ENCODE data around the gene CRYBB1.

CRYBB1 gene

GRCh38 chr22:26610072-26610958 is 7.5 kb downstream of the CRYBB1 start:
- no peaks in the 10 kb centered on the region for H3K9me3 ChIP-seq (ENCODE audit: control insufficient read depth, low read length)
- H2BK5ac ChIP-seq (ENCODE audit: low read depth, low read length, poor library complexity, severe bottlenecking) = no peak overlapping the region
- peak overlapping the region; percentile 38 for H3K9ac ChIP-seq (ENCODE audit: low read length)
- no peak overlapping the region for H3K4ac ChIP-seq (ENCODE audit: low read depth in 1 of 2, low read length in 2 of 2)
- H3K36me3 ChIP-seq (ENCODE audit: control insufficient read depth in 1 of 2, insufficient read depth in 2 of 2, low read depth in 1 of 2, low read length in 2 of 2) = no peaks in the 10 kb centered on the region
- no peak overlapping the region for H3K4me2 ChIP-seq (ENCODE audit: low read length, poor library complexity, severe bottlenecking)
- no peak overlapping the region for H2AFZ ChIP-seq (ENCODE audit: low read depth, low read length)
- H4K8ac ChIP-seq (ENCODE audit: low read length) = no peak overlapping the region
- no peaks in the 10 kb centered on the region for H3K79me1 ChIP-seq (replicated peaks; ENCODE audit: low read length, poor library complexity, severe bottlenecking)
- H3K14ac ChIP-seq (ENCODE audit: low read length in 2 of 2) = no peak overlapping the region
- H3K27ac ChIP-seq (ENCODE audit: low read length, poor library complexity, severe bottlenecking) = peak overlapping the region; percentile 30
- H2BK15ac ChIP-seq (ENCODE audit: low read depth, poor library complexity, severe bottlenecking) = no peak overlapping the region
- H2BK120ac ChIP-seq (ENCODE audit: low read depth, low read length) = no peak overlapping the region
- no peak overlapping the region for H3K23ac ChIP-seq (ENCODE audit: low read length in 2 of 2)
- no peak overlapping the region for H3K4me3 ChIP-seq (ENCODE audit: insufficient read depth in 1 of 2, low read depth in 1 of 2, low read length in 2 of 2)
- peaks cover 0 to 32% of the 10 kb centered on the region in 2 experiments for H3K27me3 ChIP-seq (ENCODE audit: control insufficient read depth in 1 of 2, insufficient read depth in 1 of 2, low read length in 2 of 2)
- WGBS = 74% methylated on average over 11 of the region's 12 CpGs
- peak overlapping the region; percentile 16 for H2AK5ac ChIP-seq (ENCODE audit: low read length, severe bottlenecking)
- H2BK12ac ChIP-seq (ENCODE audit: low read length in 2 of 2) = no peak overlapping the region
- H4K91ac ChIP-seq (ENCODE audit: low read length) = no peak overlapping the region
- H3K18ac ChIP-seq (ENCODE audit: low read depth in 1 of 2, low read length in 2 of 2) = no peak overlapping the region
- DNase-seq = peak; percentile 46
- peaks cover 9% of the 10 kb centered on the region for H3K4me1 ChIP-seq (ENCODE audit: control insufficient read depth, insufficient read depth, low read depth, low read length)

- H3K27me3 ChIP-seq (ENCODE audit: control insufficient read depth in 1 of 2, insufficient read depth in 1 of 2, low read length in 2 of 2) = peaks cover 0 to 22% of the 10 kb centered on the region in 2 experiments
- DNase-seq = no peak
- H3K9me3 ChIP-seq (ENCODE audit: control insufficient read depth, low read length) = no peaks in the 10 kb centered on the region
- H2BK12ac ChIP-seq (ENCODE audit: low read length in 2 of 2) = no peak overlapping the region
- H2BK5ac ChIP-seq (ENCODE audit: low read depth, low read length, poor library complexity, severe bottlenecking) = no peak overlapping the region
- H4K8ac ChIP-seq (ENCODE audit: low read length) = no peak overlapping the region
- WGBS = 70% methylated on average over 2 of the region's 2 CpGs
- H2AK5ac ChIP-seq (ENCODE audit: low read length, severe bottlenecking) = no peak overlapping the region
- H3K23ac ChIP-seq (ENCODE audit: low read length in 2 of 2) = no peak overlapping the region
- H3K4me3 ChIP-seq (ENCODE audit: insufficient read depth in 1 of 2, low read depth in 1 of 2, low read length in 2 of 2) = no peak overlapping the region
- H3K4me1 ChIP-seq (ENCODE audit: control insufficient read depth, insufficient read depth, low read depth, low read length) = peaks cover 9% of the 10 kb centered on the region
- H3K36me3 ChIP-seq (ENCODE audit: control insufficient read depth in 1 of 2, insufficient read depth in 2 of 2, low read depth in 1 of 2, low read length in 2 of 2) = no peaks in the 10 kb centered on the region
- no peaks in the 10 kb centered on the region for H3K79me1 ChIP-seq (replicated peaks; ENCODE audit: low read length, poor library complexity, severe bottlenecking)
- no peak overlapping the region for H3K4ac ChIP-seq (ENCODE audit: low read depth in 1 of 2, low read length in 2 of 2)
- H3K18ac ChIP-seq (ENCODE audit: low read depth in 1 of 2, low read length in 2 of 2) = no peak overlapping the region
- no peak overlapping the region for H2AFZ ChIP-seq (ENCODE audit: low read depth, low read length)
- no peak overlapping the region for H3K14ac ChIP-seq (ENCODE audit: low read length in 2 of 2)
- no peak overlapping the region for H2BK120ac ChIP-seq (ENCODE audit: low read depth, low read length)
- H2BK15ac ChIP-seq (ENCODE audit: low read depth, poor library complexity, severe bottlenecking) = no peak overlapping the region
- no peak overlapping the region for H3K4me2 ChIP-seq (ENCODE audit: low read length, poor library complexity, severe bottlenecking)
- H3K9ac ChIP-seq (ENCODE audit: low read length) = no peak overlapping the region
- no peak overlapping the region for H3K27ac ChIP-seq (ENCODE audit: low read length, poor library complexity, severe bottlenecking)
- no peak overlapping the region for H4K91ac ChIP-seq (ENCODE audit: low read length)
These were observed 8.5 kb downstream of the CRYBB1 start for GRCh38 chr22:26609287-26609686.

DNA sequence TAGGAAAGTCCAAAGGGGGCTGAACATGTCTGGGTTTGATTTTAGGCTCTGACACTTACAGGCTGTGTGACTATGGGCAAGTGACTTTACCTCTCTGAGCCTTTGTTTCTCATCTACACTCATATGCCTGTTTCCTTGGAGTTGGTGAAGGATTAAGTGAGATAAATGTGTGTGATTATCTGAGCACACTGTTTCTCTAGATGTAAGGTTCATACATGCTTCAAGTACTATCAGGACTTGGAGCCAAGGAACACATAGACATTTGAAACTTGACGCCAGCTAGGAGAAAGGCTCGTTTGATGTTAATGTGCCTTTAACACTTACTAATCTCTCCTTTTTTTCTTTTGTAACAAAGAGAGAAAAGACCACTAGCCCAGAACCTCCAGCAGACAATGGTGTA is 9.7 kb downstream of the CRYBB1 start:
- Histone ChIP-seq H2BK12ac (ENCODE audit: low read length in 2 of 2) (no peak overlapping the region), H3K27ac (ENCODE audit: low read length, poor library complexity, severe bottlenecking) (no peak overlapping the region), H3K27me3 (ENCODE audit: control insufficient read depth in 1 of 2, insufficient read depth in 1 of 2, low read length in 2 of 2) (peaks cover 0 to 14% of the 10 kb centered on the region in 2 experiments), H4K91ac (ENCODE audit: low read length) (no peak overlapping the region), H3K9me3 (ENCODE audit: control insufficient read depth, low read length) (no peaks in the 10 kb centered on the region), H3K36me3 (ENCODE audit: control insufficient read depth in 1 of 2, insufficient read depth in 2 of 2, low read depth in 1 of 2, low read length in 2 of 2) (no peaks in the 10 kb centered on the region), H3K23ac (ENCODE audit: low read length in 2 of 2) (no peak overlapping the region), H2AK5ac (ENCODE audit: low read length, severe bottlenecking) (no peak overlapping the region), H3K4ac (ENCODE audit: low read depth in 1 of 2, low read length in 2 of 2) (no peak overlapping the region), H3K4me2 (ENCODE audit: low read length, poor library complexity, severe bottlenecking) (no peak overlapping the region), H3K18ac (ENCODE audit: low read depth in 1 of 2, low read length in 2 of 2) (no peak overlapping the region), H3K4me1 (ENCODE audit: control insufficient read depth, insufficient read depth, low read depth, low read length) (peaks cover 9% of the 10 kb centered on the region), H2BK5ac (ENCODE audit: low read depth, low read length, poor library complexity, severe bottlenecking) (no peak overlapping the region), H2AFZ (ENCODE audit: low read depth, low read length) (no peak overlapping the region), H2BK120ac (ENCODE audit: low read depth, low read length) (no peak overlapping the region), H3K79me1 (replicated peaks; ENCODE audit: low read length, poor library complexity, severe bottlenecking) (no peaks in the 10 kb centered on the region), H3K14ac (ENCODE audit: low read length in 2 of 2) (no peak overlapping the region), H4K8ac (ENCODE audit: low read length) (no peak overlapping the region), H3K9ac (ENCODE audit: low read length) (no peak overlapping the region), H2BK15ac (ENCODE audit: low read depth, poor library complexity, severe bottlenecking) (no peak overlapping the region), H3K4me3 (ENCODE audit: insufficient read depth in 1 of 2, low read depth in 1 of 2, low read length in 2 of 2) (no peak overlapping the region)
- DNase-seq = no peak
- WGBS = 14% methylated on average over 2 of the region's 2 CpGs

DNA sequence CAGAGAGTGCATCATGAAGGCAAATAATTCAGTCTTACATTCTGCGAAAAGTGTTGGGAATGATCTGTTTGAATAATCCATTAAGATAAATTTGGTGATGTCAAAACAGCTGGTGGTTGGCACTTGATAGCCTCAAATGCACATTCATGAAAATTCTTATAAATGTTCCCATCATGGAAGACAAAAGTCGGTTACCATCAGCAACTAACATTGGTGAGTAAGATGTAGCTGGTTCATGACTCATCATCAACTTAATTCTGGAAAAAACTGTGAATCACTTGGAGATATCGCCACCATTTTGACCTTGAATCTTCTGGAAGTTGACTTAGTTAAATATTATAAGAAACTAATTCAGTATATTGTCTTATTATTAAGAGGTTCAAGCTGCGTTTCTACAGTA is 11.2 kb downstream of the CRYBB1 start:
- no peak overlapping the region for H3K27ac ChIP-seq (ENCODE audit: low read length, poor library complexity, severe bottlenecking)
- no peak overlapping the region for H2AK5ac ChIP-seq (ENCODE audit: low read length, severe bottlenecking)
- no peak overlapping the region for H2BK15ac ChIP-seq (ENCODE audit: low read depth, poor library complexity, severe bottlenecking)
- no peak overlapping the region for H3K9ac ChIP-seq (ENCODE audit: low read length)
- no peak overlapping the region for H2BK120ac ChIP-seq (ENCODE audit: low read depth, low read length)
- no peak overlapping the region for H4K8ac ChIP-seq (ENCODE audit: low read length)
- H2BK12ac ChIP-seq (ENCODE audit: low read length in 2 of 2) = no peak overlapping the region
- peaks cover 9% of the 10 kb centered on the region for H3K4me1 ChIP-seq (ENCODE audit: control insufficient read depth, insufficient read depth, low read depth, low read length)
- no peaks in the 10 kb centered on the region for H3K79me1 ChIP-seq (replicated peaks; ENCODE audit: low read length, poor library complexity, severe bottlenecking)
- no peak overlapping the region for H3K14ac ChIP-seq (ENCODE audit: low read length in 2 of 2)
- no peak overlapping the region for H4K91ac ChIP-seq (ENCODE audit: low read length)
- H3K23ac ChIP-seq (ENCODE audit: low read length in 2 of 2) = no peak overlapping the region
- no peak overlapping the region for H3K4ac ChIP-seq (ENCODE audit: low read depth in 1 of 2, low read length in 2 of 2)
- no peak overlapping the region for H2BK5ac ChIP-seq (ENCODE audit: low read depth, low read length, poor library complexity, severe bottlenecking)
- WGBS = 89% methylated on average over 3 of the region's 4 CpGs
- H3K4me2 ChIP-seq (ENCODE audit: low read length, poor library complexity, severe bottlenecking) = no peak overlapping the region
- H3K4me3 ChIP-seq (ENCODE audit: insufficient read depth in 1 of 2, low read depth in 1 of 2, low read length in 2 of 2) = no peak overlapping the region
- peak; percentile 41 for DNase-seq
- H3K36me3 ChIP-seq (ENCODE audit: control insufficient read depth in 1 of 2, insufficient read depth in 2 of 2, low read depth in 1 of 2, low read length in 2 of 2) = no peaks in the 10 kb centered on the region
- H3K9me3 ChIP-seq (ENCODE audit: control insufficient read depth, low read length) = no peaks in the 10 kb centered on the region
- peaks cover 0 to 10% of the 10 kb centered on the region in 2 experiments for H3K27me3 ChIP-seq (ENCODE audit: control insufficient read depth in 1 of 2, insufficient read depth in 1 of 2, low read length in 2 of 2)
- no peak overlapping the region for H3K18ac ChIP-seq (ENCODE audit: low read depth in 1 of 2, low read length in 2 of 2)
- no peak overlapping the region for H2AFZ ChIP-seq (ENCODE audit: low read depth, low read length)

Measured in mesenchymal stem cell (in vitro differentiated cells and primary cell).